NCI-H774 (cell line): ENCODE data around the gene CTBP1.

ENCODE experiments used
- DNase-seq: peaks from one replicate; lab custom pipeline; 2025; lab: John Stamatoyannopoulos, UW

CTBP1 gene

DNA sequence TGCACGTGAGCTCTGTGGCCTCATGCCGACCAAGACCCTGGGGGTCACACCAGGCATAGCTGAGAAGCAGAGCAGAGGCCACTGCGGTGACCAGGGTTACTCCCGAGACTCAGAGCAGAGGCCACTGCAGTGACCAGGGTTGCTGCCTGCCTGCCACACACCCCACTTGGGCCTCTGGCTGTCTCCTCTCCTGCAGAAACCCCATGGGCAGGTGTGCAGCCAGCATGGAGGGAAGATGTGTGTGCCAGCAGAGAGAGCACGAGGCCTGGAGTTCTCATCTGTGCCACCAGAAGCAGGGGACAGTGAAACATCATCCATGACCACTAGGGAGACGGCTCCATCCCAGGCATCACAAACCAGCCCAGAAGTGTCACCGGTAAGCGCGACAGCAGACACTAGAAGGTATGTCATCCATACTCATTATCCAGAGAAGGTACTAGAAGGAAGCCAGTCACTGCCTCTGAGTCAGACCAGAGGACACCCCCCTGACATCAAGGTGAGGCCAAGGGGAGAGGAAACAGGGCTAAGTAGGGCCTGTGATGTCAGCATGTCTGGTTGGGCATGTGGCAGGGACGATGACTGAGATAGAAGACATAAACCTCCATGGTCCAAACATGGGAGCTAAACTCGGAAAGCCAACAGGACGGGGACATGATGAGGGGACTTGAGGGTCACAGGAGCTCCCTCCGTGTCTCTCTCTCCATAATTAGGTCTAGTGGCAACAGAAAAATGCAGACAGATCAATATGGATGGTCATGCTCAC, 52.3 kb downstream of the CTBP1 start:
- no peak for DNase-seq

- DNase-seq, result no peak
Observed at GRCh38 chr4:1195891-1196401, 53.0 kb downstream of the CTBP1 start.

DNA sequence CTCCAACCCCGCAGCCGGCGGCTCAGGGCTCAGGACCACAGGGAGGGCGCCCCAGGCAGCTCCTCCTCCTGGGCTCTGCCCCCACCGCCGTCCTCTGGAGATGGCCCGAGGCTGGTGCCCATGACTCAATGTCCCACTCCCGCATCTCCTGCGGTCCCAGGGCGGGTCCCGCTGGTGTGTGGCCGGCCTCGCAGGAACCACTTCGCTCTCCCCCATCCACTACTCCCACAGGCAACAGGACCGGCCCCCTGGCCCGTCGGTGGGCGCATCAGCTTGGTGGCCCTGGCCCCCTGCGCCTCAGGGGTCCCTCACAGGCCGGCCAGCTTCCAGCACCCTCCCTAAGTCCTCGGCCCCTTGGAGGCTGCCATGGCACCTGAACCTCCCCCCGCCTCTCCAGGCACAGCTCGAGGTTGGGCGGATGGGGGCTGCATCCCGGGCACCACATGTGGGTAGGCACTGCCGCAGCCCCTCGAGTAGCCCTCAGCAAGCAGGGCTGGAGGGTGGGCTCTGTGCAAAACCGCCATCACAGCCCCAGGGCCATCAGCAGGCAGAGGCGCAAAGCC, 53.7 kb downstream of the CTBP1 start:
- no peak for DNase-seq

GRCh38 chr4:1194010-1194900, 54.7 kb downstream of the CTBP1 start:
- DNase-seq, result no peak

- DNase-seq, result no peak
Observed at GRCh38 chr4:1193206-1194009, 55.5 kb downstream of the CTBP1 start.

- DNase-seq, result no peak
Observed at GRCh38 chr4:1192493-1193205, 56.3 kb downstream of the CTBP1 start.

- DNase-seq, result no peak
Observed at GRCh38 chr4:1192091-1192492, 56.8 kb downstream of the CTBP1 start.

DNA sequence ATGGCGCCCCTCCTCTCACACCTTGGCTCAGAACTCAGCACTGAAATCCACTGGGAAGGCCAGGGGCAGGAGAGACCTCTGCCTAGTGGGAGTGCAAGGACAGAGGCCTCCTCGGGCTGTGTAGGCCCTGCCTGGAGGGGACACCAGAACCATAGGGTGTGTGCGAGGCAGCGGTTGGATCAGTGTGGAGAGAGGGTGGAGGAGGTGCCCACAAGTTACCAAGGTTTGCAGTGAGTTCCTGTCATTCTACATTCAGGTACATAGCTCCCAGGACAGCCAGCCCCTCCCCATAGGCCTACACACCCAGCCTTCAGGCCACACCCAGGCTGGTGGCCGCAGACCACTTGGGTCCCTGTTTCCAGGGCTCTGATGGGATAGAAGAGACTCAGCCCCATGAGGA, 57.3 kb downstream of the CTBP1 start:
- no peak for DNase-seq

- no peak for DNase-seq
Observed at GRCh38 chr4:1187182-1187581, 61.7 kb downstream of the CTBP1 start.

DNA sequence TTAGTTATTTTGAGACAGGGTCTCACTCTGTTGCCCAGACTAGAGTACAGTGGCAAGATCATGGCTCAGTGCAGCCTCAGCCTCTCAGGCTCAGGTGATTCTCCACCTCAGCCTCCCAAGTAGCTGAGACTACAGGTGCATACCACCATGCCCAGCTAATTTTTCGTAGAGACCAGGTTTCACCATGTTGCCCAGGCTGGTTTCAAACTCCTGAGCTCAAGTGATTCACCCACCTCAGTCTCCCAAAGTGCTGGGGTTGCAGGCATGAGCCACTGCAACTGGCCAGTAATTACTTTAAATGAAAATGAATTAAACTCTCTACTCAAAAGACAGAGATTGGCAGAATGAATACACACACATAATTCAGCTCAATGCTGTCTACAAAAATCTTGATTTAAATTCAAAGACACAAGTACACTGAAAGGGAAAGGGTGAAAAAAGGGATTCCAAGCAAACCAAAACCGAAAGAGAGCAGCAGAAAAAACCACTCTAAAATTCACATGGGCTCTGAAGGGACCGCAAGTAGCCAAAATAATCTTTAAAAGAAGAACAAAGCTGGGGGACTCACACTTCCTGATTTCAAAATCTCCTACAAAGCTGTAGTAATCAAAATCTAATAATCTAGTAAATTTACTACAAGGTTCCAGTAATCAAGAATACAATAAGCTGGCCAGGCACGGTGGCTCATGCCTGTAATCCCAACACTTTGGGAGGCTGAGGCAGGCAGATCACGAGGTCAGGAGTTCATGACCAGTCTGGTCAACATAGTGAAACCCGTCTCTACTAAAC, 64.8 kb downstream of the CTBP1 start:
- DNase-seq, result no peak

- no peak for DNase-seq
Observed at GRCh38 chr4:1182313-1182712, 66.6 kb downstream of the CTBP1 start.

DNA sequence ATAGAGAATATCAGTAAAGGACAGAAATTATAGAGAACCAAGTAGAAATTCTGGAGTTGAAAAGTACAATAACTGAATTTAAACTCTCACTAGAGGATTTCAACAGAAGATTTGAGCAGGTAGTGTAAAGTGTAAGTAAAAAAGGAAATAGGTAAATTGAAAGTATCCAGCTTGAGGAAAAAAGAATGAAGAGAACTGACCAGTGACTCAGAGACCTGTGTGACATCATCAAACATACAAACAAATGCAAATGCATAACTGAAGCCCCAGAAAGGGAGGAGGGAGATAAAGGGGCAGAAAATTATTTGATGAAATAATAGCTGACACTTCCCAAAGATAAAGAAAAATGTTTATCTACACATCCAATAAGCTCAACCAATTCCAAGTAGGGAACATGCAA, 68.3 kb downstream of the CTBP1 start:
- no peak for DNase-seq

DNA sequence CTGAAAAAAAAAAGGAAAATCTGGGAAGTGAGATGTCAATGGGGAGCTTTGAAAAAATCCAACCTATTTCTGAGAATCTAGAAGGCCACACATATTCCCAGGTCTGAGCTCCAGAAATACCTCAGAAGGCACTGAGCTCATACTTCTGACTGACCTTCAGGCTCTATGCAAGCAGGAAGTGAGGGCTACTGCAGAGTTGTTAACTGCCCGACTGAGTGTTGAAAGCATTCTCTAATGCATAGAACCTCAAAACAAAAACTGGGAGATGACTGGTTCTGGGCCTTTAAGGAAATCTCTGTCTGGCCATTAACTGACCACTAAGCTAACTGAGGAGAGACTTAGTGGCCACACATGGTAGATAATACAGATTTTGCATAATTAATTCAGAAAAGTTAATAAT, 69.0 kb downstream of the CTBP1 start:
- DNase-seq, result no peak

- DNase-seq, result no peak
Observed at GRCh38 chr4:1179089-1179441, 69.9 kb downstream of the CTBP1 start.

GRCh38 chr4:1178300-1179088, 70.4 kb downstream of the CTBP1 start:
- no peak for DNase-seq

DNA sequence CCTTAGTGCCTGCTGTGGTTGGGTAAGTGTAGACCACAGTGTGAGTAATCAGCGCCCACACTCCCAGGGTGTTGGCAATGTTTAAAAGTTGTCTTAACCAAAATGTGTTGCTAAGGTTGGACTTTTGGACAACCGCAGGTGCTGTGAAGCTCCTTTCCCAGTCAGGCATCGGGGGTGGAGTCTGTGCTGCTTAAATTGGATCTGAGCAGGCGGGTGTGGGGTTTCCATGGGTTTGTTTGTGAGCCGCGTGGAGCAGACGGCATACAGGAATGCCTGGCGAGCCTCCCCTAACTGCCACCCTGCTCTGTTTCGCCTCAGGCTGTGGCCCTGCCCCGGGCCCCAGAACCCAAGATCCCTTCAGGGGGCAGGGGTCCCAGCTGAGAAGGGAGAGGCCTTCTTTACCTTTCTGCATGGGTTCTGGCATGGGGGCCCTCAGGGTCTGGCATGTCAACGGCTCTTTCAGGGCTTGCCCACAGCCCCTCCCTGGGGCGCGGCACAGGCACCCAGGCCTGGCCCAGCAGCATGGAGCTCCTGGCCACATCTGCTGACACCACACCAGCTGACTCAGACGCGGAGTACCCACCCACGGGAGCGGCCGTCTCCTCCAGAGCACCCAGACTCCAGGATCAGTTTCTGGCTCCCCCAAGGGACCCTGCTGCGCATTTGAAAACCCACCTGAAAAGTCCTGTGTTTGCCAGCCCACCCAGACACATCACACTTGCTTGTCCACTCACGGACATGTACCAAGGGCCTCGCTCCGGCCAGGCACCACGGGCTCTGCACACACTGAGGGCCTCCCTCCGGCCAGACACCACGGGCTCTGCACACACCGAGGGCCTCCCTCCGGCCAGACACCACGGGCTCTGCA, 71.4 kb downstream of the CTBP1 start:
- no peak for DNase-seq

- no peak for DNase-seq
Observed at GRCh38 chr4:1176398-1177273, 72.3 kb downstream of the CTBP1 start.
